GM21528 (cell line): ENCODE measurements around the gene CGB5.
"Not testable (repeated sequence)": the region's sequence is repeated elsewhere in the genome, so short reads cannot be mapped to it uniquely, and the experiment has no call there.

Source experiments
- ATAC-seq: cut with Tn5 transposase; IDR thresholded peaks from one replicate; pipeline ENCODE4 v1.9.1; 2021; ENCODE audit warnings: mild to moderate bottlenecking, moderate library complexity; ENCODE audit not compliant: unreplicated experiment, low FRiP score

Gene CGB5

GRCh38 chr19:49043548-49043947, at the start of gene CGB5:
CGB5 (plus strand) TSS chr19:49043848; CDS start chr19:49044210, 362 bp downstream.
- ATAC-seq = not testable (repeated sequence)

DNA sequence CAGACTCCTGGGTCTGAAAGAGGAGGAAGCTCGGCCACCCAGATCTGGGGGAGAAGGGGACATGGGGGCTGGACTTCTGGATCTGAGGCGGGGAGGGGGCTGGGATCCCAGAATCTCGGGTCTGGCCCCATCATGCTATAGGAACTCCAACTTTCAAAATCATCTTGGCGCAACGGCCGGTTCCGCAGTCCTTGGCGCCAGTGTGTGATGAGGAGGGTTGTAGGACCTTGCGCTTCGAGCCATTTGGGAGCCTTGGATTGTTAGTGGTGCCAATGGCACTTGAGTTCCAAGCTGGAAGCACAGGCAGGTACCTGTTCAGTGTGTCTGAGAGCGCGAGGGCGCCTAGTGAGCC, 49.6 kb upstream of the CGB5 start:
- ATAC-seq = no peak

DNA sequence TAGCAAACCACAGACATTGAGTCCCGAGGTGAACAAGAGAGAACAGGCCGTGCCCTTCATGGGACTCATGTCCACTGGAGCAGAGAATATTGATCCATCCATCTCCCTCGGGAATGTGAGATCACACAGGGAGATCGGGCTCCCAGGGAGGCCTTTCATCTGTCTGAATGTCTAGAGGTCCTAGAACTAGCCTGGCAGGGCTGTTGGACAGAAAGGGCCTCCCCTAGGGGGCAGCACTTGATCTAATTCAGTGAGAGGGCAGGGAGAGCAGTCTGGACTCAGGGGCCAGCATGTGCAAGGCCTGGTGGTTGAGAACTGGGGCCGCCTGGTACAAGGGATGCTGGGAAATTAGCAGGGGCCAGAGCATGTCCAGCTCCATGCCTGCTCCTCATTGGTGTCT, 45.7 kb upstream of the CGB5 start:
- ATAC-seq = no peak

DNA sequence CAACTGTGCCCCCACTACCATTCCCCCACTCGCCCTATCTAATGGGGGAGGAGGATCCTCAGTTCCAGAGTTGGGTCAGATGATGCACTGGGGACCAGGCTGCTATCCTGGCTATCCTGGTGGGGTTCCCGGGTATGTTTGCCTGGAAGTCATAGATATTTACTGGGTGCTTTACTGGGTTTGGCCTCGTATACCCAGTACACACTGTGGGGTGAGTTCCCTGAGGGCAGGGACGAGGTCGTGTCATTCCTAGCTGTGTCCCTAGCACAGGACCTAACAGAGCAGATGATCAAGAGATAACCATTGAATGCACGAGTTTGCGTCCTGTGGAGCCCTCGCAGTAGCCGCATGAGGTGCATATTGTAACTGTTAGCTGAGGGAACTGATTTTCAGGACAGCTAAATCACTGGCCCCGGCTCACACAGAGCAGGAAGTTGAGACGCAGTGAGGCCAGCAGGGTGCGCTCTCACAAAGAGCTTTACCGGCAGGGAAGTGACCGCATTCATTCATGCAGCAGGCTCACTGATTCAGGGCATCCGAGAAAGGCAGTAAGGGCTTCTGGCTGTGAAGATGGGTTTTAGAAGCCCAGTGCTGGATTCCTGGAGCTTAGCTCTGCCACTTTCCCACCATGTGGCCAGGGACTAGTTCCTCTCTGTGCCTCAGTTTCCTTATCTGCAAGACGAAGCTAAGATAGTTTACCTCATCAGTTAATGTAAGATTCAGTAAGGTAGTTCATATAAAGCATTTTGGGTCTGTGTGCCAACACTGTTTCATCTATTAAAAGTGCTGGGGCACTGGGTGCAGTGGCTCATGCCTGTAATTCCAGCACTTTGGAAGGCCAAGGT, 43.9 kb upstream of the CGB5 start:
- no peak for ATAC-seq

- ATAC-seq = no peak
Measured at GRCh38 chr19:49004133-49004532, 39.5 kb upstream of the CGB5 start.

- no peak for ATAC-seq
Measured at GRCh38 chr19:49004964-49005614, 38.6 kb upstream of the CGB5 start.

GRCh38 chr19:49006905-49007304, 36.7 kb upstream of the CGB5 start:
- ATAC-seq = no peak

DNA sequence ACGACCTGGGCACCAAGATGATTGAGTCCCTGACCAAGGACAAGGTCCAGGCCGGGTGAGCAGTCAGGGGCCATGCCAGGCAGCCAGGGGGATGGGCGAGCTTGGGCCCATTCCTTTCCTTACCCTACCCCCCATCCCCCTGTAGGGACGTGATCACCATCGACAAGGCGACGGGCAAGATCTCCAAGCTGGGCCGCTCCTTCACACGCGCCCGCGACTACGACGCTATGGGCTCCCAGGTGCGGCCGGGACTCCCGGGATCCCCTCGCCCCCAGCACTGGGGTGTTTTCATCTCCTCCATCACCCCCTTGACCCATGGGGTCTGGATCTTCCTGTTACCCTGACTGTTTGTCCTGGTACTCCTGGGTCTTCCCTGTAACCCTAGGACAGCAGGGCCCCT, 33.8 kb upstream of the CGB5 start:
- no peak for ATAC-seq

- no peak for ATAC-seq
Measured at GRCh38 chr19:49010453-49010852, 33.2 kb upstream of the CGB5 start.

GRCh38 chr19:49011194-49011593, 32.5 kb upstream of the CGB5 start:
- ATAC-seq = no peak

DNA sequence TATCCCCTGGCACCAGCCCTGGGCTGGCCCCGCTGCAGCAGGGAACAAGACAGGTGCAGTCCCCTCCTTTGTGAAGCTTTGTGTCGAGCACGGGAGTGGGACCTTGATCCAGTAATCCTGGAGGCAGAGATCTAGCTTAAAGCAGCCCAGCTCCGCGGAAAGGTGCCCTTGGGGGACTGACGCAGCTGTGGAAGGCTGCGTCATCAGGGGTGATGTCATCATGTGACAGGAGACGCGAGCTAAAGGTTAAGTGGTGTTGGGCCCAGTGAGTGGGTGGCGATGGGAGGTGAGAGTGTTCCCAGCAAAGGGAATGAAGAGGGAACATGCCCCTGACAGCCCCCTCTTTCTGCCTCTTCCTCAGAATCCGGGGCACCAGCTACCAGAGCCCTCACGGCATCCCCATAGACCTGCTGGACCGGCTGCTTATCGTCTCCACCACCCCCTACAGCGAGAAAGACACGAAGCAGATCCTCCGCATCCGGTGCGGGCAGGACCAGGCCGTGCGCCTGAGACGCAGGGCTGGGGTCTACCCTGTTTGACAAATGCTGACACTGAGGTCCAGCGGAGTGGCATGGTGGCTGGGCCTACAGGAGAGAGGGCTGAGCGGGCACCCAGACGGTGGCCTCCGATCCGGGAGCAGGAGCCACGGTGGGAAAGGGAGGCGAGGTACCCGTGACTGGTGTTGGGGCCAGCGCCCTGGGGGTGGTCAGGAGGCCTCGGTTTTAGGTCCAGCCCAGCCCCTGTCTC, 29.4 kb upstream of the CGB5 start:
- no peak for ATAC-seq

- no peak for ATAC-seq
Measured at GRCh38 chr19:49014870-49015255, 28.8 kb upstream of the CGB5 start.

GRCh38 chr19:49016067-49016839, 27.4 kb upstream of the CGB5 start:
- ATAC-seq = no peak

DNA sequence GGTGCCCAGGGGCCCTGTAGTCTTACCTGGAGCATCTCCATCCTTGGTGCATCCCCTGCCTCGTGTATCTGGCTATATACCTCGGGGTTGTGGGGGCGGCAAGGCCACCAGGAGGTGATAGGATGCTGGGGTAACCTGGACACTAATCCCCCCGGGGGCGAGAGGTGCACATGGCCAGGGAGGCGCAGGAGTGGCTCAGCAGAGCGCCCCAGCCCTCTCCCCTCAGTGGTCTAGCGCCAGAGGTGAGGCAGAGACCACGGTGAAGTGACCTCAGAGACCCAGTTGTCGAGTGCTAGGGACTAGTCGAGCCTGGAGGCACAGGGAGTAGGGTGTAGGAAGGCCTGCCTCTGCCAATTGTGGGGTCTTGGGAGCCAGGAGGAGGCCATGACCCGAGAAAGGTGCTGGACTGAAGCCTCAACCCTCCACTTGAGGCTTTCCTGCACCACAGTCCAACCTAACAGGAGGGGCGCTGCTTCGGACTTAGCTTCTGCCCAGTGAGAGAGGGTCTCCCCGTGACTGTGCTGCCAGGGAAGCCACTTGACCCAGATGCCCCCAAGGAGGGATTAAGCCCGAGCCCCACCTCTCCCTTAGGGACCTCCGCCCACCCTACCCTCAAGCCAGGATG, 26.5 kb upstream of the CGB5 start, which contains the start of gene LHB:
LHB (minus strand) TSS at position 51 of the 625 bp plus-strand sequence; CDS start at position 41, 10 bp downstream.
- no peak for ATAC-seq

GRCh38 chr19:49017666-49018351, 25.8 kb upstream of the CGB5 start:
- ATAC-seq = no peak

DNA sequence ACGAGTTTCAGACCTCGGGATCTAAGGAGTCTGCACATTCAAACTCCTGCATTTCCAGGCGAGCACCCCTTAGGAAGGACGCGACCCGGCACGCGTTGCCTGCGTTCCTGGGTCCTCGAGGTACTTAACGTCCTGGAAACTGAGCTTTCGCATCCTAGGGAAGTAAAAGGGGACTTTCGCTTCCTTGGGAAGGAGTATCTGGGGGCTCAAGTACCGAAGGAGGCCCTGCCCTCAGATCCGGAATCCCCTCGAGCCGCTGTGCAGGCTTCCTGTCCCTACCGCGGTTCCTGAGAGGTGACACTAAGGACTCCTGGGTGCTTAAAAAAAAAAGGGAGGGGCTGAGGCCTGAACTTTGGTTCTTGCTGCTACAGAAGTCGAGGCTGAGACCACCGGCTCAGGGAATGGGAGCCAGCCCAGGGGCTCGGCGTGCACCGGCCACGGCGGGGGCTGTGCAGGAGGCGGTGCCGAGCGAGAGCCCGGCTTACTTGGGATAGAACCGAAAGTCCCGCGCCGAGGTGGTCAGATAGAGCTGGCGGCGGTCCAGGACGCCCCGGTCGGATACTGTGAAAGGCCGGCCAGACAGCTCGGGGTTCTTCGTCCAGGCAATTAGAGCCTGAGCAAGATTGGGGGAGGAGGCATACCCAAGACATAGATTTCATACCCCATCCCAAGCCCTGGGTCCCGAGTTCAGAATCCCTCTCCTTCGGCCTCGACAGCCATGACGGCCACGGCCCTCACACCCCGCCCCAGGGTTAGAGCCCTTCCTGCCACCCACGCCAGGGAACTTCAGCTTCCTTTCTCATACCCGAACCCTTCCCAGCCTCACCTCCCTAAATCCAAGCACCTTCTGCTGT, 25.0 kb upstream of the CGB5 start:
- ATAC-seq = not testable (repeated sequence)

GRCh38 chr19:49019242-49019932, 24.3 kb upstream of the CGB5 start:
- no peak for ATAC-seq

- ATAC-seq = no peak
Measured at GRCh38 chr19:49020342-49020741, 23.3 kb upstream of the CGB5 start.
